ENCODE results near the gene UBA52.

UBA52 gene

GRCh38 chr19:18551631-18552030 is 20.0 kb upstream of the UBA52 start:
- in situ Hi-C loops (cut with MboI; ENCODE audit: low sequenced_read_pairs) = no loop called here

- in situ Hi-C loops (cut with MboI; ENCODE audit: low sequenced_read_pairs) = no loop called here
Measured at GRCh38 chr19:18557411-18558201, 14.1 kb upstream of the UBA52 start, which contains the start of gene KXD1. KXD1 (plus strand) TSS chr19:18557870; CDS start chr19:18562057, 4,187 bp downstream.

GRCh38 chr19:18558202-18558555 is 13.5 kb upstream of the UBA52 start:
- in situ Hi-C loops (cut with MboI; ENCODE audit: low sequenced_read_pairs) = no loop called here

GRCh38 chr19:18558604-18559003 is 13.1 kb upstream of the UBA52 start:
- in situ Hi-C loops (cut with MboI; ENCODE audit: low sequenced_read_pairs) = no loop called here

GRCh38 chr19:18559685-18560084 is 12.0 kb upstream of the UBA52 start:
- in situ Hi-C loops (cut with MboI; ENCODE audit: low sequenced_read_pairs) = no loop called here

GRCh38 chr19:18562086-18562485 is 9.6 kb upstream of the UBA52 start:
- in situ Hi-C loops (cut with MboI; ENCODE audit: low sequenced_read_pairs) = no loop called here

- in situ Hi-C loops (cut with MboI; ENCODE audit: low sequenced_read_pairs) = no loop called here
Measured at GRCh38 chr19:18566953-18567352, 4.7 kb upstream of the UBA52 start.

GRCh38 chr19:18568367-18568766 is 3.3 kb upstream of the UBA52 start:
- in situ Hi-C loops (cut with MboI; ENCODE audit: low sequenced_read_pairs) = no loop called here

- in situ Hi-C loops (cut with MboI; ENCODE audit: low sequenced_read_pairs) = no loop called here
Measured at GRCh38 chr19:18574691-18575291, 3.1 kb downstream of the UBA52 start.

GRCh38 chr19:18576383-18576782 is 4.7 kb downstream of the UBA52 start:
- in situ Hi-C loops (cut with MboI; ENCODE audit: low sequenced_read_pairs) = no loop called here

- in situ Hi-C loops (cut with MboI; ENCODE audit: low sequenced_read_pairs) = no loop called here
Measured at GRCh38 chr19:18577365-18577914, 5.8 kb downstream of the UBA52 start.

- in situ Hi-C loops (cut with MboI; ENCODE audit: low sequenced_read_pairs) = no loop called here
Measured at GRCh38 chr19:18580311-18580710, 8.7 kb downstream of the UBA52 start.

GRCh38 chr19:18586306-18586705 is 14.6 kb downstream of the UBA52 start:
- in situ Hi-C loops (cut with MboI; ENCODE audit: low sequenced_read_pairs) = no loop called here

- in situ Hi-C loops (cut with MboI; ENCODE audit: low sequenced_read_pairs) = no loop called here
Measured at GRCh38 chr19:18587561-18587960, 15.9 kb downstream of the UBA52 start.

GRCh38 chr19:18587962-18588610 is 16.4 kb downstream of the UBA52 start:
- in situ Hi-C loops (cut with MboI; ENCODE audit: low sequenced_read_pairs) = no loop called here

- in situ Hi-C loops (cut with MboI; ENCODE audit: low sequenced_read_pairs) = no loop called here
Measured at GRCh38 chr19:18588611-18589379, 17.1 kb downstream of the UBA52 start, which contains the start of gene REX1BD. REX1BD (plus strand) TSS chr19:18588798; CDS start chr19:18588802, 4 bp downstream.

- in situ Hi-C loops (cut with MboI; ENCODE audit: low sequenced_read_pairs) = no loop called here
Measured at GRCh38 chr19:18589380-18590272, 18.0 kb downstream of the UBA52 start.

- in situ Hi-C loops (cut with MboI; ENCODE audit: low sequenced_read_pairs) = no loop called here
Measured at GRCh38 chr19:18590273-18591272, 18.9 kb downstream of the UBA52 start.
